ENCODE data around the gene ADGRB3. TPM values are rescaled to one million over a fixed set of nuclear protein-coding genes. Genes with fewer than 3 reads are reported as not detected.
"Not testable (repeated sequence)": the region's sequence is repeated elsewhere in the genome, so short reads cannot be mapped to it uniquely, and the experiment has no call there.

Gene ADGRB3
- total RNA-seq, 2 donors from 2014 or later = 1.3 to 2.4 TPM

- Histone ChIP-seq H3K9me3 (no peaks in the 10 kb centered on the region), H3K36me3 (no peaks in the 10 kb centered on the region), H3K4me1 (no peaks in the 10 kb centered on the region), H3K27me3 (no peaks in the 10 kb centered on the region), H3K4me3 (no peak overlapping the region), H3K27ac (no peak overlapping the region)
- DNase-seq (ENCODE audit: low spot score) = no peak
- no peak for TF ChIP-seq CTCF (IDR thresholded peaks at IDR 0.05)
These were observed 792.8 kb downstream of the ADGRB3 start for GRCh38 chr6:69427882-69428281.

- not testable (repeated sequence) for H3K4me1 ChIP-seq; H3K27ac ChIP-seq; H3K4me3 ChIP-seq; H3K27me3 ChIP-seq; H3K9me3 ChIP-seq; H3K36me3 ChIP-seq; DNase-seq (ENCODE audit: low spot score)
These were observed 797.1 kb downstream of the ADGRB3 start for GRCh38 chr6:69432168-69432567.

- H3K4me3 ChIP-seq; H3K36me3 ChIP-seq; H3K4me1 ChIP-seq; H3K9me3 ChIP-seq; DNase-seq (ENCODE audit: low spot score); H3K27me3 ChIP-seq; H3K27ac ChIP-seq: not testable (repeated sequence)
These were observed 798.0 kb downstream of the ADGRB3 start for GRCh38 chr6:69433116-69433515.

- H3K27me3 ChIP-seq = no peaks in the 10 kb centered on the region
- DNase-seq (ENCODE audit: low spot score) = no peak
- no peak overlapping the region for H3K4me3 ChIP-seq
- no peak overlapping the region for H3K27ac ChIP-seq
- no peaks in the 10 kb centered on the region for H3K9me3 ChIP-seq
- H3K36me3 ChIP-seq = no peaks in the 10 kb centered on the region
- H3K4me1 ChIP-seq = no peaks in the 10 kb centered on the region
- no peak for TF ChIP-seq CTCF (IDR thresholded peaks at IDR 0.05)
These were observed 803.0 kb downstream of the ADGRB3 start for GRCh38 chr6:69438113-69438512.
